Ureter (tissue), 1 donor: Measurements from ENCODE around the gene CACNG1. TPM values are rescaled to one million over a fixed set of nuclear protein-coding genes. Genes with fewer than 3 reads are reported as not detected.
"Not testable (repeated sequence)": the region's sequence is repeated elsewhere in the genome, so short reads cannot be mapped to it uniquely, and the experiment has no call there.

Source experiments
- DNase-seq: peaks from one replicate; pipeline ENCODE4 v3.0.0-alpha.2; 2020; ENCODE audit warnings: low spot score
- total RNA-seq: library from RNA; stranded (reverse); gene quantifications from one replicate; pipeline ENCODE4 v1.2.4, GENCODE V29; 2023
- donor health status: DM: yes; HTN: yes; CAD: no.

The CACNG1 gene
- total RNA-seq, 1 donor from 2014 or later, result not detected

- DNase-seq, result no peak
Measured at GRCh38 chr17:67025216-67025792, 19.1 kb upstream of the CACNG1 start.

GRCh38 chr17:67026341-67026740 is 18.0 kb upstream of the CACNG1 start:
- no peak for DNase-seq

GRCh38 chr17:67027031-67027628 is 17.2 kb upstream of the CACNG1 start:
- DNase-seq, result no peak

GRCh38 chr17:67030641-67031040 is 13.7 kb upstream of the CACNG1 start:
- no peak for DNase-seq

- no peak for DNase-seq
Measured at GRCh38 chr17:67032382-67032781, 12.0 kb upstream of the CACNG1 start.

GRCh38 chr17:67032985-67033384 is 11.4 kb upstream of the CACNG1 start:
- DNase-seq, result no peak

- no peak for DNase-seq
Measured at GRCh38 chr17:67033613-67034012, 10.7 kb upstream of the CACNG1 start.

- DNase-seq, result no peak
Measured at GRCh38 chr17:67035131-67036083, 8.9 kb upstream of the CACNG1 start.

- no peak for DNase-seq
Measured at GRCh38 chr17:67038861-67039365, 5.4 kb upstream of the CACNG1 start.

- no peak for DNase-seq
Measured at GRCh38 chr17:67040652-67041051, 3.7 kb upstream of the CACNG1 start.

- not testable (repeated sequence) for DNase-seq
Measured at GRCh38 chr17:67041119-67041518, 3.2 kb upstream of the CACNG1 start.

GRCh38 chr17:67041531-67041930 is 2.8 kb upstream of the CACNG1 start:
- DNase-seq, result no peak

- DNase-seq, result no peak
Measured at GRCh38 chr17:67041941-67042899, 2.1 kb upstream of the CACNG1 start.

GRCh38 chr17:67043283-67043682 is 1.1 kb upstream of the CACNG1 start:
- no peak for DNase-seq

GRCh38 chr17:67044940-67045339 is 586 bp downstream of the CACNG1 start:
- no peak for DNase-seq

GRCh38 chr17:67046398-67046797 is 2.0 kb downstream of the CACNG1 start:
- no peak for DNase-seq

GRCh38 chr17:67047382-67047781 is 3.0 kb downstream of the CACNG1 start:
- no peak for DNase-seq

- DNase-seq, result no peak
Measured at GRCh38 chr17:67049025-67049739, 4.8 kb downstream of the CACNG1 start.

GRCh38 chr17:67050066-67050465 is 5.7 kb downstream of the CACNG1 start:
- DNase-seq, result no peak

GRCh38 chr17:67050471-67051154 is 6.3 kb downstream of the CACNG1 start:
- no peak for DNase-seq
